Left forelimb (tissue), 1 donor: ENCODE measurements around the gene SDR9C7.

Experiments used
- DNase-seq: peaks from one replicate; pipeline ENCODE4 v3.0.0-alpha.2; 2018; ENCODE audit warnings: low spot score

Gene SDR9C7

GRCh38 chr12:56877195-56878009 lies 56.8 kb downstream of the SDR9C7 start:
- DNase-seq = no peak

- DNase-seq = no peak
Measured at GRCh38 chr12:56874821-56875220, 59.4 kb downstream of the SDR9C7 start.

- no peak for DNase-seq
Measured at GRCh38 chr12:56873382-56873781, 60.8 kb downstream of the SDR9C7 start.
